ENCODE data around the gene ATP2B3.

Gene ATP2B3

GRCh38 chrX:153595387-153595786 lies 77.9 kb downstream of the ATP2B3 start:
- Histone ChIP-seq H3K36me3 (replicated peaks; ENCODE audit: insufficient read depth, low read length) (no peaks in the 10 kb centered on the region), H3K27ac (ENCODE audit: low read length) (no peak overlapping the region), H3K4me2 (ENCODE audit: low read depth, low read length) (no peak overlapping the region), H3K9ac (ENCODE audit: low read length) (no peak overlapping the region), H3K27me3 (replicated peaks; ENCODE audit: insufficient read depth, low read length) (no peaks in the 10 kb centered on the region), H3K4me3 (ENCODE audit: low read length) (no peak overlapping the region), H3K79me2 (ENCODE audit: low read length) (peaks cover 18% of the 10 kb centered on the region), H3K9me2 (replicated peaks; ENCODE audit: insufficient read depth, low read length) (no peaks in the 10 kb centered on the region), H3F3A (ENCODE audit: insufficient read depth, low read length) (no peaks in the 10 kb centered on the region), H4K20me1 (ENCODE audit: insufficient read depth, low read length) (no peaks in the 10 kb centered on the region), H2AFZ (ENCODE audit: low read length) (no peak overlapping the region), H3K4me1 (ENCODE audit: low read length) (no peaks in the 10 kb centered on the region), H3K9me3 (replicated peaks; ENCODE audit: insufficient read depth, low read length) (no peaks in the 10 kb centered on the region)
- TF ChIP-seq, protein P1, sequence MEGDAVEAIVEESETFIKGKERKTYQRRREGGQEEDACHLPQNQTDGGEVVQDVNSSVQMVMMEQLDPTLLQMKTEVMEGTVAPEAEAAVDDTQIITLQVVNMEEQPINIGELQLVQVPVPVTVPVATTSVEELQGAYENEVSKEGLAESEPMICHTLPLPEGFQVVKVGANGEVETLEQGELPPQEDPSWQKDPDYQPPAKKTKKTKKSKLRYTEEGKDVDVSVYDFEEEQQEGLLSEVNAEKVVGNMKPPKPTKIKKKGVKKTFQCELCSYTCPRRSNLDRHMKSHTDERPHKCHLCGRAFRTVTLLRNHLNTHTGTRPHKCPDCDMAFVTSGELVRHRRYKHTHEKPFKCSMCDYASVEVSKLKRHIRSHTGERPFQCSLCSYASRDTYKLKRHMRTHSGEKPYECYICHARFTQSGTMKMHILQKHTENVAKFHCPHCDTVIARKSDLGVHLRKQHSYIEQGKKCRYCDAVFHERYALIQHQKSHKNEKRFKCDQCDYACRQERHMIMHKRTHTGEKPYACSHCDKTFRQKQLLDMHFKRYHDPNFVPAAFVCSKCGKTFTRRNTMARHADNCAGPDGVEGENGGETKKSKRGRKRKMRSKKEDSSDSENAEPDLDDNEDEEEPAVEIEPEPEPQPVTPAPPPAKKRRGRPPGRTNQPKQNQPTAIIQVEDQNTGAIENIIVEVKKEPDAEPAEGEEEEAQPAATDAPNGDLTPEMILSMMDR (IDR thresholded peaks at IDR 0.05; ENCODE audit: low read length), result no peak
- no peak for TF ChIP-seq EZH2phosphoT487 (IDR thresholded peaks at IDR 0.05; ENCODE audit: low read length)
- no peak for TF ChIP-seq EZH2 (optimal IDR thresholded peaks at IDR 0.05; ENCODE audit: low read depth, low read length)
- no peak for DNase-seq

DNA sequence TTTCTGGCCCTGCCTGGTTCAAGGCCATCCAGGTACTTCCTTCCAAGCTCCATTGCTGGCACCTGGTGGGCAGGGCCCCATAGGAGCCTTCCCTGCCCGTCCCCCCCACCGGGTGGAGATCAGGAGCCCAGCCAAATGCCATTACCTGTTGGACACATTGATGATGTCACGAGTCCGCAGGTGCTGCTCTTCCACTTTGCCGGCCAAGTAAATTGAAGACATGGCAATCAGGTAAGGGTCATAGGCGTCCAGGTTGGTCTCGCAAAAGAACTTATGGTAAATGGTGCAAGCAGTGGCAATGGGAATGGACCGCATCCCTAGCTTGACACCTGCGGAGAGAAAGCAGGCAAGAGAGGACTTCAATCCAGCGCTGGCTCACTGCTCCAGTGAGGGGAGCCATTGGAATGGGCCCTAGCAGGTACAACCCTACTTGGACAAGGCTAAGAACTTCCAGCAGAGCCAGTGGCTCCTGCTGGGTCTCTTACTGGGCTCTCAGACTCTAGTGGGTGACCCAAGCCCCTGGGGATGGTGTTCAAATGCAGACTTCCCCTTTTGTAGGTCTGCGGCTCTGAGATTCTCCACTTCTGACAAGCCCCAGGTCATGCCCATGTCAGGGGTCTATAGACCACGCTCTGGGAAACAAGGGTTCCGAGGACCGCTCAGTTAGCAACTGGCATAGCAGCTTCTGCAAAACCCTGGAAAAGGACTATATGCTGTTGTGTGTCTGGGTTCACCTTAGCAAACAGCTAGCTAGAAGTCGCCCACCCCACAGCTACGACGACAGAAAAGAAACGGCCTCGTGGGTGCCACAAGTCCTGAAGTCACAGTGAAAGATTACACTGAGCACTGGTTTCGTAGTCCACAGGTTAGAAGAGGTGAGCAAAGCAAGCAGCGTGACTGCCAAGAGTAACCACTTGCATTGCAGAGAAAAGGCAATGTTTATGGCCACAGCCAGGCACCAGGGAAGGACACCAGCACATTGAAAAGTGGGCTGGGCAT lies 78.7 kb downstream of the ATP2B3 start:
- no peak for DNase-seq
- Histone ChIP-seq H3F3A (ENCODE audit: insufficient read depth, low read length) (no peaks in the 10 kb centered on the region), H3K9me3 (replicated peaks; ENCODE audit: insufficient read depth, low read length) (no peaks in the 10 kb centered on the region), H3K9ac (ENCODE audit: low read length) (no peak overlapping the region), H4K20me1 (ENCODE audit: insufficient read depth, low read length) (no peaks in the 10 kb centered on the region), H3K79me2 (ENCODE audit: low read length) (peaks cover 18% of the 10 kb centered on the region), H3K9me2 (replicated peaks; ENCODE audit: insufficient read depth, low read length) (no peaks in the 10 kb centered on the region), H3K4me2 (ENCODE audit: low read depth, low read length) (no peak overlapping the region), H3K27me3 (replicated peaks; ENCODE audit: insufficient read depth, low read length) (no peaks in the 10 kb centered on the region), H3K36me3 (replicated peaks; ENCODE audit: insufficient read depth, low read length) (no peaks in the 10 kb centered on the region), H3K4me1 (ENCODE audit: low read length) (no peaks in the 10 kb centered on the region), H3K4me3 (ENCODE audit: low read length) (no peak overlapping the region), H3K27ac (ENCODE audit: low read length) (no peak overlapping the region), H2AFZ (ENCODE audit: low read length) (no peak overlapping the region)
- TF ChIP-seq EZH2phosphoT487 (IDR thresholded peaks at IDR 0.05; ENCODE audit: low read length), result no peak

DNA sequence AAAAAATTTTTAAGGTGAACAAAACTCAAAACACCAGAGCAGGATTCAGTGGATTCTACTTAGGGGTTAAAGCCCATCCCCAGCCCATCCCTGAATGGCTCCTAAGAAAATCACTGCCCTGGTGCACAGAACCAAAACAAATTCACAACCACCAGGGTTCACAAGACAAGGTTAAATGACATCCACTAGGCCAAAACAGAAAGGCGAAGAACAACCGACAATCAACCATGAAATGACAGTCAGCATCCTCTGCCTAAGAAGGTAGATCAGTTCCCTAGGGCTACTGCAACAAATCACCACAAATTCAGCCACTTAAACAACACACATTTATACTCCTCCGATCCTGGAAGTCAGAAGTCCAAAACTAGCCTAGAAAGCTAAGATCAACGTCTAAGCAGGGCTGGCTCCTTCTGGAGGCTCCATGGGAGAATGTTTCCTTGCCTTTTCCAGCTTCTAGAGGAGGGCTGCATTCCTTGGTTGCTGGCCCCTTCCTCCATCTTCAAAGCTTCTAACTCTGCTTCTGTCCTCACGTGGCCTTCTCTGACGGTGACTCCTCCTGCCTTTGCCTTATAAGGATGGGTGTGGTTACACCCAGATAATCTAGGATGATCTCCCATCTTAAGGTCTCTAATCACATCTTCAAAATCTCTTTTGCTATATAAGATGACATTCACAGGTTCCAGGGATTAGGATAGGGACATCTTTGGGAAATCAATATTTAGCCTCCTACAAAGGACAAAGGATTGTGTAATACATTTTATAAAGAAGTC lies 79.7 kb downstream of the ATP2B3 start:
- Histone ChIP-seq H3K4me1 (ENCODE audit: low read length) (no peaks in the 10 kb centered on the region), H3K9ac (ENCODE audit: low read length) (no peak overlapping the region)

More for the DNA sequence above, 79.7 kb downstream of the ATP2B3 start:
- Histone ChIP-seq H3K4me2 (ENCODE audit: low read depth, low read length) (no peak overlapping the region), H4K20me1 (ENCODE audit: insufficient read depth, low read length) (no peaks in the 10 kb centered on the region), H3K27ac (ENCODE audit: low read length) (no peak overlapping the region), H3K36me3 (replicated peaks; ENCODE audit: insufficient read depth, low read length) (no peaks in the 10 kb centered on the region), H3K27me3 (replicated peaks; ENCODE audit: insufficient read depth, low read length) (no peaks in the 10 kb centered on the region), H3F3A (ENCODE audit: insufficient read depth, low read length) (no peaks in the 10 kb centered on the region), H3K9me2 (replicated peaks; ENCODE audit: insufficient read depth, low read length) (no peaks in the 10 kb centered on the region), H3K4me3 (ENCODE audit: low read length) (no peak overlapping the region), H3K79me2 (ENCODE audit: low read length) (peaks cover 18% of the 10 kb centered on the region), H2AFZ (ENCODE audit: low read length) (no peak overlapping the region), H3K9me3 (replicated peaks; ENCODE audit: insufficient read depth, low read length) (no peaks in the 10 kb centered on the region)
- no peak for TF ChIP-seq EZH2 (optimal IDR thresholded peaks at IDR 0.05; ENCODE audit: low read depth, low read length)
- TF ChIP-seq EZH2phosphoT487 (IDR thresholded peaks at IDR 0.05; ENCODE audit: low read length), result no peak
- TF ChIP-seq, protein P1 (IDR thresholded peaks at IDR 0.05; ENCODE audit: low read length), result no peak
- DNase-seq, result no peak
